HG03045 (cell line): ENCODE data around the gene ZBTB40.

Experiments used
- ATAC-seq: cut with Tn5 transposase; IDR thresholded peaks from one replicate; pipeline ENCODE4 v1.9.1; 2021; ENCODE audit warnings: mild to moderate bottlenecking, moderate library complexity; ENCODE audit not compliant: unreplicated experiment

Gene ZBTB40

GRCh38 chr1:22553991-22554522 is 102.4 kb downstream of the ZBTB40 start:
- ATAC-seq, result no peak

DNA sequence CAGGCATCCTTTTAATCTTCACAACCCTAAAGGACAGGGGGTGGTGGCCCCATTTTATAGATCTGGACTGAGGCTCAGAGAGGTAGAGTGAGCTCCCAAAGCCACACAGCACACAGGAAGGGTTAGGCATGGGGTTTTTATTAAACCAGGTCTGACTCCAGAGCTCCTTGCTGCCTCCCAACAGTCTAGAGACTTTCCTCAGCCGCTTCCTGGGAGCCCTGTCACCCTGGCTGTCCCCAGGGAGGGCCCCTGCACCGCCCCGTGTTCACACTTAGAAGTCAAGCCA is 103.7 kb downstream of the ZBTB40 start:
- ATAC-seq, result no peak

GRCh38 chr1:22556391-22557104 is 104.9 kb downstream of the ZBTB40 start:
- ATAC-seq, result no peak

- ATAC-seq, result no peak
Measured at GRCh38 chr1:22557341-22557950, 105.8 kb downstream of the ZBTB40 start.

DNA sequence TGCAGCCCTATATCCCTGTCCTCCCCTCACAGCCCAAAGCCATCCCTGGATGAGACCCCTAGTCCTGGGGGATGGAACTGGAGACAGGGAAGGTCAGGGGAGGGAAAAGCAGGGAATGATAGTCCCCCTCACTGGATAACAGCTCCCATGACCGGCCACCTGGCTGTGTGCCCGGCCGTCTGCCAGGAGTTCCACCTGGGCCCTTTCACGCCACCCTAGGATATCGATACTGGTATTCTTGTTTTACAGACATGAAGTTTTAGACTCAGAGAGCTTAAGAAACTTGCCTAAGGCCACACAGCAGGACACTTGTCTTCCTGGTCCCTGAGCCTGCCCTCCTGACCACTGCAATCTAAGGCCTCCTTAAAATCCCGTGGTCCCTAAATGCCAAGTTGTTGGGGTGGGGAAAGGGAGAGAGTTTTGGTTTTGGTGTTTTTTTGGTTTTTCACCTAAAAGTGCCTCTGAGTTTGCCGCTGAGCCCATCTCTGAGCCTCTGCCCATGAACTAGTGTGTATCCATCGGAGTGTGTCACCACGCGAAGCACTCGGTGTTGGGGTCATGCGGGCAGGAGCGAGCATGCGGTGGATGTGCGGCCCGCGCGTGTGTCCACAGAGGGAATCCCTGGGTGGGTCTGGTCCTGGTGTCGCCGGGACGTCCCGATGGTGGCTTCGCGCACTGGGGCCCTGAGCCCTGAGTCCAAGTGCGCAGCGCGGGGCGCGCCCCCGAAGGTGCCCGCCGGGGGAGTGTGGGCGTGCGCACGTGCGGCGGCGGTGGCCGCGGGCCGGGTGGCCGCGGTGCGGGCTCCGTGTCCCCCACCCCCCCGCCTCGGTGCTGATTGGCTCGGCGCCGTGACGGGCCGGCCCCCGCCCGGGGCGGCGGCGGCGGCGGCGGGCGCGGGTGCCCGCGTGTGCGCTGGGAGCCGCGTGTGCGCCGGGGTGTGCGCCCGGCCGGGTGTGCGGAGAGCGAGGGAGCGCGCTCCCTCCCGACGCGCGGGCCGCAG is 111.2 kb downstream of the ZBTB40 start, which contains the start of gene EPHA8:
TSS of gene EPHA8 (plus strand) at position 906 of the 1,000 bp plus-strand sequence. CDS start 147 bp downstream, outside the sequence.
- no peak for ATAC-seq

- ATAC-seq, result no peak
Measured at GRCh38 chr1:22563671-22564602, 112.3 kb downstream of the ZBTB40 start.

- ATAC-seq, result no peak
Measured at GRCh38 chr1:22566161-22566560, 114.5 kb downstream of the ZBTB40 start.

DNA sequence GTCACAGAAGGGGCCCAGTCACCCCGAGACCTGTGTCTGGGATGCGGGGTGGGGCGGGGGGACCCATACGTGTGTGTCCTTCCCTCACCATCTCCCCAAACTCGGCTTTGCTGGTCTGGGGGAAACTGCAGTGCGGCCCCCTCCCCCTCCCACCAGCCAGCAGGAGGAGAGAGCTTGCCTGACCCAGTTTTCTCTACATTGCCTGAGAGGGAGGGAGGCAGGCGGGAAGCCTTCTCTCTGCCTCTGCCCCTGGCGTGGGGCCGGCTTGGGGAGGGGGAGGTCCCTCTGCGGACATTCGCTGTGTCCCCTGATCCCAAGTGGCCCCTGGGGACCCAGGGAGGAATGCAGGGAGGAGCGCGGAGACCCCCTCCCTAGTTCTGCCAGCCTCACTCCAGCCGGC is 115.5 kb downstream of the ZBTB40 start:
- no peak for ATAC-seq

GRCh38 chr1:22567994-22568393 is 116.3 kb downstream of the ZBTB40 start:
- no peak for ATAC-seq

- no peak for ATAC-seq
Measured at GRCh38 chr1:22569269-22569668, 117.6 kb downstream of the ZBTB40 start.

GRCh38 chr1:22570140-22570909 is 118.7 kb downstream of the ZBTB40 start:
- ATAC-seq, result no peak

- no peak for ATAC-seq
Measured at GRCh38 chr1:22572818-22573217, 121.2 kb downstream of the ZBTB40 start.

- ATAC-seq, result no peak
Measured at GRCh38 chr1:22573237-22573636, 121.6 kb downstream of the ZBTB40 start.

DNA sequence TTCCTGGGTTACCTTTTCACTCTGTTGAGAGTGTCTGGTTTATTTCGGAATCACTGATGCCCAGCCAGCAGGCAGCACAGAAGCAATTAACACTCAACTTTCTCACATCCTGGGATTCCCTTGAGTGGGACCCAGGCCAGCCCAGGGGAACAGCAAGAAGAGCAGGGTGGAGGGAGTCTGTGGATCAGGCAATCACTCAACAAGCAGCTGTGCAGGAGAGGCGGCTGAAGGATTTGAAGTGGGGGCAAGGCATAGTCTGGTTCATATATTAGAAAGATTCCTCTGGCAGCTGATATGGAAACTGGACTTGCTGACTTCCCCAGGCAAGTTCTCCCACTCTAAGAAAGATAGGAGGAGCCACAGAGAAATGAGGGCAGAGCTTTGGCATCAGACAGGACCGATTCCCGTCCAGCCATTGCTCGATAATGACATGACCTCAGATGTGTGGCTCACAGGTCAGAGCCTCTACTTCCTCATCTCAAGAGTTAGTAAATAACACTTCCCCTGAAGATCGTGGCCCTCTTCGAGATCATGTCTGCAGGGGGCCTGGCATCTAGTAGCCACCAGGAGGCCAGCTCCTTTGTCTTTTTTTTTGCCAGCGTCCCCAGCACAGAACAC is 124.0 kb downstream of the ZBTB40 start:
- ATAC-seq, result no peak

DNA sequence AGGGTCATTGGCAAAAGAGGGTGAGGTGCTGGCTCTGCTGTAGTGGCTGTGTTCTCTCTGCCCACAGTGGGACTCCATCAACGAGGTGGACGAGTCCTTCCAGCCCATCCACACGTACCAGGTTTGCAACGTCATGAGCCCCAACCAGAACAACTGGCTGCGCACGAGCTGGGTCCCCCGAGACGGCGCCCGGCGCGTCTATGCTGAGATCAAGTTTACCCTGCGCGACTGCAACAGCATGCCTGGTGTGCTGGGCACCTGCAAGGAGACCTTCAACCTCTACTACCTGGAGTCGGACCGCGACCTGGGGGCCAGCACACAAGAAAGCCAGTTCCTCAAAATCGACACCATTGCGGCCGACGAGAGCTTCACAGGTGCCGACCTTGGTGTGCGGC is 124.5 kb downstream of the ZBTB40 start:
- ATAC-seq, result no peak

DNA sequence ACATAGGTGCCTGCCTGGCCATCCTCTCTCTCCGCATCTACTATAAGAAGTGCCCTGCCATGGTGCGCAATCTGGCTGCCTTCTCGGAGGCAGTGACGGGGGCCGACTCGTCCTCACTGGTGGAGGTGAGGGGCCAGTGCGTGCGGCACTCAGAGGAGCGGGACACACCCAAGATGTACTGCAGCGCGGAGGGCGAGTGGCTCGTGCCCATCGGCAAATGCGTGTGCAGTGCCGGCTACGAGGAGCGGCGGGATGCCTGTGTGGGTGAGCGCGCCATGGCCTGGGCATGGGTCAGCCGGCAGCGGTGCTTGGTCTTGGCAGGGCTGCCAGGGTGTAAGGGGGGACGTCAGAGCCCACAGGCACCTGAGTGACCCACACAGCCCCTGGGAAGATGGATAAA is 125.0 kb downstream of the ZBTB40 start:
- ATAC-seq, result no peak

DNA sequence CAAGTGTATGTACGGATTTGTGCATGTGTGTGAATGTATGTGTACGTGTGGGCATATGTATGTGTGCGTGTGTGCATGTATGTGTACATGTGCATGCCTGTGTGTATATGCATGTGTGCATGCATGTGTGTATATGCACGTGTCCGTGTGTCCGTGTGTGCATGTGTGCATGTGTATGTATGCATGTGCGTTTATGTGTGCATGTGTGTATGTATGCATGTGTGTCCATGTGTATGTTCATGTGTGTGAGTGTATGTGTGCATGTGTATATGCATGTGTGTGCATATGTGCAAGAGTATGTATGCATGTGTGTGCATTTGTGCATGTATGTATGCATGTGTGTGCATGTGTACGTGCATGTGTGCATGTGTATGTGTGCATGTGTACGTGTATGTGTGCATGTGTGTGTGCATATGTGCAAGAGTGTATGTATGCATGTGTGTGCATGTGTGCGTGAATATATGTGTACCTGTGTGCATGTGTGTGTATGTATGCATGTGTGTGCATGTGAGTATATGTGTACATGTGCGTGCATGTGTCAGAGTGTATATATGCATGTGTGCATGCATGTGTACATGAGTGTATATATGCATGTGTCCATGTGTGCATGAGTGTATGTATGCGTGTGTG is 127.2 kb downstream of the ZBTB40 start:
- no peak for ATAC-seq

DNA sequence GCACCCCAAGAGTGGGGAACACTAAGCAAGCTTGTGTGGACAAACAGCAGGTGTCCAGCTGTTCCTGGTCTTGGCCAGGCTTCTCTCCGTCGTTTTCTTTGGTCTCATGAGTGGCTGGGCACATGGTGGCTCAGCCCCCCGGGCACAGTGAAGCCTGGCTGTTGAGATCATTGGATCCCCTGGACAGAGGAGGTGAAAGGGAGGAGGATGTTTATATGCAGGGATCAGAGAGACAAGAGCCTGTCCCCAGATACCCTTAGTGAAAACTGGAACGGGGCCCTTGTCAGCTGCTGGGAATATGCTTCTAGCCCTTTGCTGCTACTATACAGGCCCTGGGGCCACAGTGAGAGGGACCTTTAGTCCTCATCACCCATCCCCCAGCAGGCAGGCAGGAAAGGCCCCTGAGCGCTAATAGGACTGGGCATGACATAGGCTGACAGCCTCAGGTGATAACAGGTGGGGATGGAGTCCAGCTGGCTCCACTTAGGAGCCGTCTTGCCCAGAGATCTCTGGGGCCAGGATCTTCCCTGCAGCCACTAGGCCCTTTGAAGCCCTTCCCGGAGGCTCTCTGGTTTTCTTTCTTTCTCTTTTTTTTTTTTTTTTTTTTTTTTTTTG is 128.0 kb downstream of the ZBTB40 start:
- no peak for ATAC-seq
